HepG2 (cell line): ENCODE measurements around the gene GBA2. TPM values are rescaled to one million over a fixed set of nuclear protein-coding genes. Genes with fewer than 3 reads are reported as not detected.

Experiments
- ARNTL ChIP-seq: sonication (generic); formaldehyde crosslinking; IDR thresholded peaks from 2 replicates; pipeline ENCODE4 v1.4.0; 2020; ENCODE audit warnings: mild to moderate bottlenecking, missing genetic modification reagents
- BCLAF1 ChIP-seq: fragments of 450-650 bp; IDR thresholded peaks from 2 replicates; pipeline ENCODE4 v1.6.1; 2017; ENCODE audit warnings: mild to moderate bottlenecking
- CCAR2 ChIP-seq: fragments of 200-400 bp; formaldehyde crosslinking; optimal IDR thresholded peaks from 2 replicates; pipeline ENCODE3; 2018; ENCODE audit warnings: low read depth, mild to moderate bottlenecking, low read length, moderate library complexity
- FOXK2 ChIP-seq: fragments of 450-650 bp; IDR thresholded peaks from 2 replicates; pipeline ENCODE4 v1.6.1; 2016
- FOXM1 ChIP-seq: sonication (generic); formaldehyde crosslinking; IDR thresholded peaks from 2 replicates; pipeline ENCODE4 v1.5.0; 2020; ENCODE audit warnings: missing genetic modification reagents
- GLI4 ChIP-seq: sonication (generic); formaldehyde crosslinking; IDR thresholded peaks from 2 replicates; pipeline ENCODE4 v1.5.1; 2020; ENCODE audit warnings: missing genetic modification reagents, mild to moderate bottlenecking, moderate library complexity, borderline replicate concordance
- HHEX ChIP-seq: IDR thresholded peaks from 2 replicates; pipeline ENCODE4 v1.6.1; 2016; ENCODE audit warnings: control low read depth
- HMGXB4 ChIP-seq, 2 experiments: sonication (generic) in 1 of 2; formaldehyde crosslinking in 1 of 2; IDR thresholded peaks; 2 replicates each; pipeline versions ENCODE4 v1.4.0 to v1.6.1; 2018 to 2020; ENCODE audit warnings: missing genetic modification reagents in 2 of 2, borderline replicate concordance in 1 of 2, low read depth in 1 of 2, mild to moderate bottlenecking in 1 of 2, missing biosample characterization in 1 of 2
- HNF4A ChIP-seq: sonication (generic); formaldehyde crosslinking; IDR thresholded peaks from 2 replicates; pipeline ENCODE4 v1.4.0; 2020; ENCODE audit warnings: missing genetic modification reagents
- KDM3A ChIP-seq: IDR thresholded peaks from 2 replicates; pipeline ENCODE4 v1.6.1; 2018; ENCODE audit warnings: low read depth, missing compliant biosample characterization
- MIXL1 ChIP-seq: IDR thresholded peaks from 2 replicates; pipeline ENCODE4 v1.6.1; 2016
- NCOA1 ChIP-seq: sonication (generic); formaldehyde crosslinking; IDR thresholded peaks from 2 replicates; pipeline ENCODE4 v1.9.0; 2021; ENCODE audit warnings: missing genetic modification reagents
- NFRKB ChIP-seq: fragments of 450-650 bp; IDR thresholded peaks from 2 replicates; pipeline ENCODE4 v1.6.1; 2017
- NR2F2 ChIP-seq: IDR thresholded peaks from 2 replicates; pipeline ENCODE4 v1.6.1; 2012; ENCODE audit warnings: low read depth, inconsistent platforms, borderline replicate concordance
- PBX3 ChIP-seq: sonication (generic); formaldehyde crosslinking; IDR thresholded peaks from 2 replicates; pipeline ENCODE4 v1.8.1; 2023; ENCODE audit warnings: missing genetic modification reagents, inconsistent platforms, borderline replicate concordance
- POLR2AphosphoS5 ChIP-seq: IDR thresholded peaks from 2 replicates; pipeline ENCODE4 v1.6.1; 2012; ENCODE audit warnings: low read depth, low read length
- SNAPC2 ChIP-seq: sonication (generic); formaldehyde crosslinking; IDR thresholded peaks from 2 replicates; pipeline ENCODE4 v1.8.1; 2022; ENCODE audit warnings: mild to moderate bottlenecking, missing genetic modification reagents
- SP5 ChIP-seq: IDR thresholded peaks from 2 replicates; pipeline ENCODE4 v1.6.1; 2016; ENCODE audit warnings: low read depth, borderline replicate concordance
- STAT5B ChIP-seq: sonication (generic); formaldehyde crosslinking; IDR thresholded peaks from 2 replicates; pipeline ENCODE4 v1.4.0; 2020; ENCODE audit warnings: missing genetic modification reagents
- TGIF2 ChIP-seq: IDR thresholded peaks from 2 replicates; pipeline ENCODE4 v1.6.1; 2016; ENCODE audit warnings: control low read depth, missing compliant biosample characterization
- ZBTB3 ChIP-seq: sonication (generic); formaldehyde crosslinking; IDR thresholded peaks from 2 replicates; pipeline ENCODE4 v1.4.0; 2020; ENCODE audit warnings: low read depth, mild to moderate bottlenecking, moderate library complexity, missing genetic modification reagents, borderline replicate concordance
- ZNF10 ChIP-seq: sonication (generic); formaldehyde crosslinking; IDR thresholded peaks from 2 replicates; pipeline ENCODE4 v1.4.0; 2020; ENCODE audit warnings: mild to moderate bottlenecking, low read depth, missing genetic modification reagents, borderline replicate concordance
- ZNF567 ChIP-seq: sonication (generic); formaldehyde crosslinking; IDR thresholded peaks from 2 replicates; pipeline ENCODE4 v1.8.1; 2023; ENCODE audit warnings: mild to moderate bottlenecking, missing genetic modification reagents, borderline replicate concordance
- ZNF619 ChIP-seq: sonication (generic); formaldehyde crosslinking; IDR thresholded peaks from 2 replicates; pipeline ENCODE4 v1.4.0; 2020; ENCODE audit warnings: mild to moderate bottlenecking, missing genetic modification reagents
- ZNF720 ChIP-seq: sonication (generic); formaldehyde crosslinking; IDR thresholded peaks from 2 replicates; pipeline ENCODE4 v1.4.0; 2020; ENCODE audit warnings: missing genetic modification reagents
- polyA plus RNA-seq, 8 experiments: library from polyadenylated mRNA; depleted of rRNA in 3 of 8; stranded (reverse) in 7 of 8; unstranded in 1 of 8; fragments of >200 nt; fragmentation: Illumina TruSeq in 4 of 8; extraction: Trizol in 4 of 8; gene quantifications; 2 replicates each; pipeline versions ENCODE4 v1.2.1 to v1.2.3, GENCODE V29; 2011 to 2016; ENCODE audit warnings: low read depth in 4 of 8, missing spikeins in 1 of 8, mixed read lengths in 1 of 8; ENCODE audit not compliant: insufficient read depth in 1 of 8
- total RNA-seq, 5 experiments: library from RNA; depleted of rRNA; stranded (reverse); fragments of >200 nt; fragmentation: Illumina TruSeq; extraction: Trizol; gene quantifications; 2 replicates each; pipeline ENCODE4 v1.2.3, GENCODE V29; 2016; ENCODE audit warnings: low read depth in 1 of 5
- TF ChIP-seq, protein P1 (sequence below): IDR thresholded peaks from 2 replicates; pipeline ENCODE4 v1.6.1; 2016

GBA2 gene
- total and polyA plus RNA-seq, 2 of the 13 experiments (the other 11 are each of a cell fraction or from before 2014, with no cell fraction given): 37.5 to 86.1 TPM

DNA sequence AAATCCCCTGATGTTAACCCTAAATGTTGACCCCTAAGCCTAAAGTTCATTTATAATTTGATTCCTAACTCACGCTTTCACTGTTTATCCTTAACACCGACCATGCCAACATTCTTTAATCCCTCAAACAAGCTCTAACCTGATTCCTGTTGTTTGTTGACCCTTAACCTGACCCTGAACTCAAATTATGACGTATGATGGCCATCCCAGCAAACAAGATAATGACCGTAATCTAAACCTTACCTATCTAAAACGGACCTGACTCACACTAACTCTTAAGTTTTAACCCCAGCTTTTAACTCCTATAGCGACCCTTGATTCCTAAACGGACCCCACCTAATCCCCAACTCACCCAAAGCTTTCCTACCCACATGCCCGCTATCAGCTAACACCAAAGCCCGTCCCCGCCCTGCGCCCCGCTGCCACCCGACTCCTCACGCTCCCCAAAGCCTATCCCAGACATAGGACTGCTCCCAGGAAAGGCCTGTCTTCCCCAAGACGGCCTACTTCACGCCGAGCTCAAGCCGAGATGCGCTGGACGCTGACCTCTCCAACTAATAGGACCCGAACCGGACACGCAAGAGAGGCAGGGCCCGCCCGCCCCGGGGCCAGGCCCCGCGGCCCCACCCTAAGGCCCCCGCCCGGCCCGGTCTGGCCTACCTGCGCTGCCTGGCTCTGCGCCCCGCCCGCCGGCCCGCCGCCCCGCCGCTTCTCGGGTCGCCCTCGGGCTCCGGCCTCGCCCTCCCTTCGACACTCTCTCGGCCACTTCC lies 17.4 kb downstream of the GBA2 start (continued):
- TF ChIP-seq ZBTB3 (CRISPR knock-in tag) (no peak), STAT5B (CRISPR knock-in tag) (no peak), NR2F2 (peak; percentile 76; the same call in 1 of the 2 replicates), NCOA1 (CRISPR knock-in tag) (no peak), HNF4A (CRISPR knock-in tag) (no peak; the same call in none of the 2 replicates), CCAR2 (no peak), SNAPC2 (no peak), MIXL1 (CRISPR knock-in tag) (no peak; the same call in 1 of the 2 replicates), BCLAF1 (no peak), HMGXB4 (CRISPR knock-in tag; IDR thresholded peaks at IDR 0.05; ENCODE audit: borderline replicate concordance in 1 of 2, low read depth in 1 of 2) (no peak), PBX3 (CRISPR knock-in tag) (no peak), FOXM1 (CRISPR knock-in tag) (no peak), ZNF720 (CRISPR knock-in tag) (no peak), TGIF2 (no peak), ARNTL (CRISPR knock-in tag) (no peak), ZNF619 (no peak), KDM3A (CRISPR knock-in tag) (no peak), SP5 (no peak), FOXK2 (peak; percentile 59; the same call in 1 of the 2 replicates), ZNF10 (CRISPR knock-in tag) (no peak), ZNF567 (0 out of 2 replicates have a peak, but pooled peaks have one; percentile 10), NFRKB (no peak), GLI4 (CRISPR knock-in tag) (no peak), POLR2AphosphoS5 (no peak), HHEX (no peak)
- TF ChIP-seq, protein P1, sequence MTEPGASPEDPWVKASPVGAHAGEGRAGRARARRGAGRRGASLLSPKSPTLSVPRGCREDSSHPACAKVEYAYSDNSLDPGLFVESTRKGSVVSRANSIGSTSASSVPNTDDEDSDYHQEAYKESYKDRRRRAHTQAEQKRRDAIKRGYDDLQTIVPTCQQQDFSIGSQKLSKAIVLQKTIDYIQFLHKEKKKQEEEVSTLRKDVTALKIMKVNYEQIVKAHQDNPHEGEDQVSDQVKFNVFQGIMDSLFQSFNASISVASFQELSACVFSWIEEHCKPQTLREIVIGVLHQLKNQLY: no peak
